ENCODE data around the gene AGK. TPM values are rescaled to one million over a fixed set of nuclear protein-coding genes. Genes with fewer than 3 reads are reported as not detected.

Gene AGK
- total and polyA plus RNA-seq, 4 donors = 13.7 to 39.1 (median 20.9) TPM

GRCh38 chr7:141593134-141593533, 41.9 kb downstream of the AGK start:
- DNase-seq (peak; percentile 39 to 72 (median 53)), ATAC-seq (ENCODE audit: insufficient read depth, low FRiP score) (no peak)
- no peak overlapping the region for H3K4me3 ChIP-seq
- peaks cover 0 to 6% (median 3%) of the 10 kb centered on the region in 4 donors for H3K36me3 ChIP-seq (ENCODE audit: control insufficient read depth in 4 of 4, insufficient read depth in 4 of 4, low read length in 4 of 4)
- no peak overlapping the region for H3K27ac ChIP-seq (ENCODE audit: low read depth in 1 of 2, low read length in 1 of 2)
- no peak for TF ChIP-seq CTCF (IDR thresholded peaks at IDR 0.05; ENCODE audit: control extremely low read depth, extremely low read depth)
- no peaks in the 10 kb centered on the region for H3K9me3 ChIP-seq (ENCODE audit: control insufficient read depth in 4 of 4, insufficient read depth in 3 of 4, low read length in 3 of 4)
- H3K4me1 ChIP-seq (ENCODE audit: control insufficient read depth in 5 of 5, insufficient read depth in 5 of 5, low read length in 5 of 5) = peaks cover 0 to 7% (median 0%) of the 10 kb centered on the region in 5 donors
- whole genome bisulfite sequencing, 2 donors = 50 to 54% methylated on average over 2 of the region's 2 CpGs
- no peak overlapping the region for H3K9ac ChIP-seq (ENCODE audit: insufficient read depth in 1 of 2, low read length in 2 of 2)
- H3K27me3 ChIP-seq (ENCODE audit: control insufficient read depth in 3 of 3, insufficient read depth in 3 of 3, low read length in 2 of 3) = no peaks in the 10 kb centered on the region

- no peak overlapping the region for H3K4me3 ChIP-seq
- ATAC-seq (ENCODE audit: insufficient read depth, low FRiP score) = no peak
- no peaks in the 10 kb centered on the region for H3K27me3 ChIP-seq (ENCODE audit: control insufficient read depth in 3 of 3, insufficient read depth in 3 of 3, low read length in 2 of 3)
- WGBS, 2 donors = 95 to 97% methylated on average over 2 of the region's 2 CpGs
- no peaks in the 10 kb centered on the region for H3K9me3 ChIP-seq (ENCODE audit: control insufficient read depth in 4 of 4, insufficient read depth in 3 of 4, low read length in 3 of 4)
- no peak for TF ChIP-seq CTCF (IDR thresholded peaks at IDR 0.05; ENCODE audit: control extremely low read depth, extremely low read depth)
- no peak for DNase-seq
- H3K36me3 ChIP-seq (ENCODE audit: control insufficient read depth in 4 of 4, insufficient read depth in 4 of 4, low read length in 4 of 4) = peaks cover 0 to 6% (median 3%) of the 10 kb centered on the region in 4 donors
- peaks cover 0 to 5% (median 0%) of the 10 kb centered on the region in 5 donors for H3K4me1 ChIP-seq (ENCODE audit: control insufficient read depth in 5 of 5, insufficient read depth in 5 of 5, low read length in 5 of 5)
- H3K27ac ChIP-seq (ENCODE audit: low read depth in 1 of 2, low read length in 1 of 2) = no peak overlapping the region
- H3K9ac ChIP-seq (ENCODE audit: insufficient read depth in 1 of 2, low read length in 2 of 2) = no peak overlapping the region
Measured at GRCh38 chr7:141597966-141598365, 46.8 kb downstream of the AGK start.

GRCh38 chr7:141598408-141598807, 47.2 kb downstream of the AGK start:
- peaks cover 0 to 6% (median 3%) of the 10 kb centered on the region in 4 donors for H3K36me3 ChIP-seq (ENCODE audit: control insufficient read depth in 4 of 4, insufficient read depth in 4 of 4, low read length in 4 of 4)
- H3K27ac ChIP-seq (ENCODE audit: low read depth in 1 of 2, low read length in 1 of 2) = no peak overlapping the region
- peaks cover 0 to under 1% (median 0%) of the 10 kb centered on the region in 5 donors for H3K4me1 ChIP-seq (ENCODE audit: control insufficient read depth in 5 of 5, insufficient read depth in 5 of 5, low read length in 5 of 5)
- H3K9ac ChIP-seq (ENCODE audit: insufficient read depth in 1 of 2, low read length in 2 of 2) = no peak overlapping the region
- H3K27me3 ChIP-seq (ENCODE audit: control insufficient read depth in 3 of 3, insufficient read depth in 3 of 3, low read length in 2 of 3) = no peaks in the 10 kb centered on the region
- H3K4me3 ChIP-seq = no peak overlapping the region
- no peak for TF ChIP-seq CTCF (IDR thresholded peaks at IDR 0.05; ENCODE audit: control extremely low read depth, extremely low read depth)
- ATAC-seq (ENCODE audit: insufficient read depth, low FRiP score) = no peak
- 97 to 99% methylated on average over 2 of the region's 2 CpGs for WGBS, 2 donors
- H3K9me3 ChIP-seq (ENCODE audit: control insufficient read depth in 4 of 4, insufficient read depth in 3 of 4, low read length in 3 of 4) = no peaks in the 10 kb centered on the region
- DNase-seq = no peak

All from lung (tissue), 12 donors.